Measurements from ENCODE around the gene HKDC1.

DNA sequence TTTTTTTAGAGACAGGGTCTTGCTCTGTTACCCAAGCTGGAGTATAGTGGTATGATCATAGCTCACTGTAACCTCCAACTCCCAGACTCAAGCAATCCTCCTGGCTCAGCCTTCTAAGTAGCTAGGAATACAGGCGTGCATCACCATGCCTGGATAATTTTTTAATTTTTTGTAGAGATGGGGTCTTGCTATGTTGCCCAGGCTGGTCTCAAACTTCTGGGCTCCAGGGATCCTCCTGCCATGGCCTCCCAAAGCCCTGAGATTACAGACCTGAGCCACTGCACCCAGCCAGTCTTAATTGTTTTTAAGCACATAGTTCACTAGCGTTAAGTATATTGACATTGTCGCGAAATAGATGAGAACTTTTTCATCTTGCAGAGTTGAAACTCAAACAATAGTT lies 38.1 kb upstream of the HKDC1 start:
- TF ChIP-seq, protein P1, sequence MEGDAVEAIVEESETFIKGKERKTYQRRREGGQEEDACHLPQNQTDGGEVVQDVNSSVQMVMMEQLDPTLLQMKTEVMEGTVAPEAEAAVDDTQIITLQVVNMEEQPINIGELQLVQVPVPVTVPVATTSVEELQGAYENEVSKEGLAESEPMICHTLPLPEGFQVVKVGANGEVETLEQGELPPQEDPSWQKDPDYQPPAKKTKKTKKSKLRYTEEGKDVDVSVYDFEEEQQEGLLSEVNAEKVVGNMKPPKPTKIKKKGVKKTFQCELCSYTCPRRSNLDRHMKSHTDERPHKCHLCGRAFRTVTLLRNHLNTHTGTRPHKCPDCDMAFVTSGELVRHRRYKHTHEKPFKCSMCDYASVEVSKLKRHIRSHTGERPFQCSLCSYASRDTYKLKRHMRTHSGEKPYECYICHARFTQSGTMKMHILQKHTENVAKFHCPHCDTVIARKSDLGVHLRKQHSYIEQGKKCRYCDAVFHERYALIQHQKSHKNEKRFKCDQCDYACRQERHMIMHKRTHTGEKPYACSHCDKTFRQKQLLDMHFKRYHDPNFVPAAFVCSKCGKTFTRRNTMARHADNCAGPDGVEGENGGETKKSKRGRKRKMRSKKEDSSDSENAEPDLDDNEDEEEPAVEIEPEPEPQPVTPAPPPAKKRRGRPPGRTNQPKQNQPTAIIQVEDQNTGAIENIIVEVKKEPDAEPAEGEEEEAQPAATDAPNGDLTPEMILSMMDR (conservative IDR thresholded peaks at IDR 0.05; ENCODE audit: low read length), result no peak
- no peak for TF ChIP-seq EZH2phosphoT487 (IDR thresholded peaks at IDR 0.05; ENCODE audit: borderline replicate concordance)
